DOHH2 (cell line): ENCODE measurements around the gene SPATC1L.

Source experiments
- H3F3A ChIP-seq: fragments of 200-600 bp; sonication (generic), shearing (Covaris generic); 2 replicates; pipeline ENCODE4 v1.6.0; 2016; ENCODE audit warnings: antibody characterized with exemption, mild to moderate bottlenecking; ENCODE audit not compliant: control insufficient read depth, insufficient read depth
- H3K27ac ChIP-seq: fragments of 200-600 bp; sonication (generic); 2 replicates; pipeline ENCODE4 v1.5.1; 2014; ENCODE audit warnings: low read depth, mild to moderate bottlenecking, low read length, moderate library complexity
- H3K27me3 ChIP-seq: fragments of 200-600 bp; sonication (generic); 2 replicates; pipeline ENCODE4 v1.6.1; 2014; ENCODE audit warnings: mild to moderate bottlenecking, low read length, mixed read lengths; ENCODE audit not compliant: control insufficient read depth
- H3K36me3 ChIP-seq: fragments of 200-600 bp; sonication (generic); 2 replicates; pipeline ENCODE4 v1.6.1; 2014; ENCODE audit warnings: mild to moderate bottlenecking, low read length, moderate library complexity, mixed read lengths; ENCODE audit not compliant: control insufficient read depth
- H3K4me1 ChIP-seq: fragments of 200-600 bp; sonication (generic); 2 replicates; pipeline ENCODE4 v1.6.1; 2014; ENCODE audit warnings: mild to moderate bottlenecking, low read length, mixed read lengths; ENCODE audit not compliant: control insufficient read depth
- H3K4me2 ChIP-seq: fragments of 200-600 bp; sonication (generic); 2 replicates; pipeline ENCODE4 v1.6.0; 2014; ENCODE audit warnings: mild to moderate bottlenecking, low read length, moderate library complexity
- H3K4me3 ChIP-seq: fragments of 200-600 bp; sonication (generic); 2 replicates; pipeline ENCODE4 v1.5.1; 2014; ENCODE audit warnings: mild to moderate bottlenecking, low read length, mixed read lengths
- H3K79me2 ChIP-seq: fragments of 200-600 bp; sonication (generic); 2 replicates; pipeline ENCODE4 v1.6.1; 2014; ENCODE audit warnings: mild to moderate bottlenecking, low read length, mixed read lengths; ENCODE audit not compliant: control insufficient read depth
- H3K9me2 ChIP-seq: fragments of 200-600 bp; sonication (generic); replicated peaks from 2 replicates; pipeline ENCODE4 v1.6.1; 2014; ENCODE audit warnings: mild to moderate bottlenecking, low read length, mixed read lengths; ENCODE audit not compliant: control insufficient read depth
- H3K9me3 ChIP-seq: fragments of 200-600 bp; sonication (generic); 2 replicates; pipeline ENCODE4 v1.6.1; 2014; ENCODE audit warnings: antibody characterized with exemption, low read length, mixed read lengths; ENCODE audit not compliant: control insufficient read depth, insufficient read depth
- H4K20me1 ChIP-seq: fragments of 200-600 bp; sonication (generic); 2 replicates; pipeline ENCODE4 v1.6.0; 2014; ENCODE audit warnings: low read depth, mild to moderate bottlenecking, antibody characterized with exemption, low read length, moderate library complexity; ENCODE audit not compliant: control insufficient read depth, insufficient read depth
- EZH2phosphoT487 ChIP-seq: fragments of 200-600 bp; sonication (generic); IDR thresholded peaks from 2 replicates; pipeline ENCODE4 v1.6.1; 2017; ENCODE audit warnings: borderline replicate concordance, mild to moderate bottlenecking, antibody characterized with exemption, low read length, moderate library complexity, mixed read lengths
- TF ChIP-seq, protein P1 (sequence below): fragments of 200-600 bp; sonication (generic); IDR thresholded peaks from one replicate; pipeline ENCODE4 v1.5.1; 2014; ENCODE audit warnings: antibody characterized with exemption, mild to moderate bottlenecking, low read depth, low read length; ENCODE audit not compliant: poor library complexity, severe bottlenecking

SPATC1L gene

DNA sequence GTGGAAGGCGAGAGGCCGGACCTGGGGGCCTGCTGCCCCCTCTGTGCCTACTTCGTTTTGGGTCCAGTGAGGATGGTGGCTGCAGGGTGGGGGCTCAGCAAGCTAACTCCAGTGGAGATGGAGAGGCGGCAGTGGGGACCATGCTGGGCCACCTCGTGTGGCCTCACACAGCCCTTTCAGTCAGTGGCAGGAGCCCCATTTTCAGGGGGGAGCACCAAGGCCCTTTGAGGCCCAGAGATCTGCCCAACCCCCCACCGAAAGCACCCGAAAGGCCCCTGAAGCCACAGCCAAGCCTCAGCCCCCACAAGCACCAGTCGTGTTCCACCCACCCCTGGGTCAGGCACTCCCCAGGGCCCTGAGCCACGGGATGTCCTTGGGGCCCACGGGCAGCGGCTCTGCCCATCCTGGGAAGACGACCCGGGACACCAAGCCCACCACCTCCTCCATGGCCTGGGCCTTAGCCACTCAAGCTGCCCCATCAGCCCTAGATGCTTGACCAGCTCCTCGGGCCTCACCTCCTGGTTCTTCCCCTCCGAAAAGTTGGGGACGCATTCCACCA, 29.2 kb downstream of the SPATC1L start:
- no peaks in the 10 kb centered on the region for H3K9me3 ChIP-seq
- TF ChIP-seq, protein P1, sequence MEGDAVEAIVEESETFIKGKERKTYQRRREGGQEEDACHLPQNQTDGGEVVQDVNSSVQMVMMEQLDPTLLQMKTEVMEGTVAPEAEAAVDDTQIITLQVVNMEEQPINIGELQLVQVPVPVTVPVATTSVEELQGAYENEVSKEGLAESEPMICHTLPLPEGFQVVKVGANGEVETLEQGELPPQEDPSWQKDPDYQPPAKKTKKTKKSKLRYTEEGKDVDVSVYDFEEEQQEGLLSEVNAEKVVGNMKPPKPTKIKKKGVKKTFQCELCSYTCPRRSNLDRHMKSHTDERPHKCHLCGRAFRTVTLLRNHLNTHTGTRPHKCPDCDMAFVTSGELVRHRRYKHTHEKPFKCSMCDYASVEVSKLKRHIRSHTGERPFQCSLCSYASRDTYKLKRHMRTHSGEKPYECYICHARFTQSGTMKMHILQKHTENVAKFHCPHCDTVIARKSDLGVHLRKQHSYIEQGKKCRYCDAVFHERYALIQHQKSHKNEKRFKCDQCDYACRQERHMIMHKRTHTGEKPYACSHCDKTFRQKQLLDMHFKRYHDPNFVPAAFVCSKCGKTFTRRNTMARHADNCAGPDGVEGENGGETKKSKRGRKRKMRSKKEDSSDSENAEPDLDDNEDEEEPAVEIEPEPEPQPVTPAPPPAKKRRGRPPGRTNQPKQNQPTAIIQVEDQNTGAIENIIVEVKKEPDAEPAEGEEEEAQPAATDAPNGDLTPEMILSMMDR, result no peak
- no peak for TF ChIP-seq EZH2phosphoT487
- H3K4me3 ChIP-seq, result no peak overlapping the region
- no peaks in the 10 kb centered on the region for H3K36me3 ChIP-seq
- H3K79me2 ChIP-seq, result no peaks in the 10 kb centered on the region
- H4K20me1 ChIP-seq, result no peaks in the 10 kb centered on the region
- H3K27me3 ChIP-seq, result no peaks in the 10 kb centered on the region
- no peaks in the 10 kb centered on the region; the same call in 1 of the 2 replicates for H3K4me1 ChIP-seq
- H3K9me2 ChIP-seq, result no peaks in the 10 kb centered on the region
- no peak overlapping the region for H3K4me2 ChIP-seq
- no peak overlapping the region for H3K27ac ChIP-seq
- H3F3A ChIP-seq, result no peaks in the 10 kb centered on the region

DNA sequence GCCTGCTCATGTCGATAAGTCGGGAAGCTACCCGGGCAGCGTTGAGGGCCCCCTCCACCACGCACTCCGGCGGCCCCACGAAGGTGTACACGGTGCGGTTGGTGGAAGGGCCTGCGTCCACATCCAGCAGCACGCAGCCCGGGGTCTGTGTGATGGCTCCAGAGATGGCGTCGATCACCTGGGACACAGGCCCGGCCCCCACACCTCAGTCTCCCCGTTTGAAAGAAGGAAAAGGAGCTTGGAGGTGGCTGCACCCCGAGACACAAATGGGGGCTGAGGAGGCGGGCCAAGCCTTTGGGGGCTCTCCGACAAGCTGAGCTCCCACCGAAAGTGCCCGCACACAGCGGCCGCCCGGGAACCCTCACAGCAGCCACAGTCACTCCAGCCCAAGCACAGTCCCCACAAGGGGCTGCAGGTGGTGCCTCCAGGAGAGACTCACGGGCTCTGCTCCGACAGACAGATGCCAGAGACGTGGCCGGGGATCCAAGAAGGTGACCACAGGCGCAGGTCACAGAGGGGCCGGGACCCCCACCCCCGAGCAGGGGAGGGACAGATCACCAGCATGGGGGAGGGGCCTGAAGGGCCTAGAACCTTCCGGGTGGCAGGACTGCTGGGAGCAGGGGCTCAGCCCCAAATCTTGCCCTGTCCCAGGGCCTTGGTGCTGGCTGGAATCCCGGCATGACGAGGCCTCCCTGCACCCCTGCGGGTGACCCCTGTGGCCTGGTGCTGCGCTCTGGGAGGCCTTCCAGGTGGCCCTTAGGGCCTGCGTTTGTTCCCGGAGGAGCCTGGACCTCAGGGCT, 29.9 kb downstream of the SPATC1L start:
- no peaks in the 10 kb centered on the region for H3K27me3 ChIP-seq
- H3F3A ChIP-seq, result no peaks in the 10 kb centered on the region
- H3K4me3 ChIP-seq, result no peak overlapping the region
- H3K4me1 ChIP-seq, result no peaks in the 10 kb centered on the region; the same call in 1 of the 2 replicates
- no peaks in the 10 kb centered on the region for H3K36me3 ChIP-seq
- TF ChIP-seq EZH2phosphoT487, result no peak
- TF ChIP-seq, protein P1, result no peak
- H3K9me2 ChIP-seq, result no peaks in the 10 kb centered on the region
- H4K20me1 ChIP-seq, result no peaks in the 10 kb centered on the region
- no peak overlapping the region for H3K27ac ChIP-seq
- no peak overlapping the region for H3K4me2 ChIP-seq
- H3K9me3 ChIP-seq, result no peaks in the 10 kb centered on the region
- H3K79me2 ChIP-seq, result no peaks in the 10 kb centered on the region

DNA sequence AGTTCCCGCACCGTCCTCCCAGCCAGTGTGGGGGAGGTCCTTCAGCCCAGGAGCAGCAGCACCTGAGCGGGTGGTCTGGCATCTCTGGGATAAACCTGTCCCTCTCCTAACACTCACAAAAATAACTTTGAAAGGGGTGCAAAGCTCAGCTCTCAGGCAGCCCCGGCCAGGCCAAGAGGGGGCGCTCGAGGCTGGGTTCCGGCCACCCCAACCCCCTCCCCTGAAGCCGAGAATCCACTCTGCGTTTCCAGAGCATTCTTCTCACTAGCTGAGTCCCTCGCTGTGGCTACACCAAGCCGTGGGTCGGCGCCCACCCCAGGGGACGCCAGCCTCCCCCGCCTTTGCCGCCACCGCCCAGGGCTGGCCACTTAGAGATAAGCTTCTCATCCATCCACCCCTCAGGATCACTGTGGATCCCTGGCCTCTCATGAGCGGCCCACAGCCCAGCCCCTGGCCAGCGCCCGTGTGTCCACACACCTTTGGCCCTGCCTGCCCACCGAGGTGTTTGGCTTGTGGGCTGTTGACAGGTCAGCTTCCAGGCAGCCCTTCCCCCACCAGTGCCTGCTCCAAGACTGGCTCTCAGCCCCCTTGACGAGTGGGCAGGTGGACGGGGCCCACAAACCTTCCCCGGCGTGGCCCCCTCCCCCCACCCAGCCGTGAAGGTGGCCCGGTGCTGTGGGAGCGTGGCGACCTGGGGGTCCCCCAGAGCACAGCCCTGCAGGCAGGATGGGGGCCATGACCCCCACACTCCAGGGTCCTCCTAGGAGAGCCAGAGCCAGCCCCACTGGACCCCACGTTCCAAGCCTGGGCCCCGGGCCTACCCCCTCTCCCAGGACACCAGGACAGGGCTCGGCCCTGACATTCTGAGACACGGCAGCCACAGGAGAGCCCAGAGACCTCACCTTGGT, 30.8 kb downstream of the SPATC1L start:
- no peaks in the 10 kb centered on the region for H3K79me2 ChIP-seq
- H3K4me1 ChIP-seq, result no peaks in the 10 kb centered on the region; the same call in 1 of the 2 replicates
- no peak for TF ChIP-seq EZH2phosphoT487
- TF ChIP-seq, protein P1, result peak; percentile 80
- no peaks in the 10 kb centered on the region for H3K36me3 ChIP-seq
- H3F3A ChIP-seq, result no peaks in the 10 kb centered on the region
- no peaks in the 10 kb centered on the region for H4K20me1 ChIP-seq
- no peaks in the 10 kb centered on the region for H3K9me3 ChIP-seq
- no peak overlapping the region for H3K27ac ChIP-seq
- peak overlapping the region; percentile 25; the same call in 1 of the 2 replicates for H3K4me2 ChIP-seq
- H3K9me2 ChIP-seq, result no peaks in the 10 kb centered on the region
- H3K4me3 ChIP-seq, result no peak overlapping the region
- no peaks in the 10 kb centered on the region for H3K27me3 ChIP-seq
